22Rv1 (cell line): ENCODE data around the gene TRDMT1.

ENCODE experiments used
- ZFX ChIP-seq: fragments of 450-650 bp; IDR thresholded peaks from 2 replicates; pipeline ENCODE4 v1.6.1; 2017; ENCODE audit warnings: antibody characterized with exemption, borderline replicate concordance
- TF ChIP-seq, protein P1 (sequence below): fragments of 450-650 bp; IDR thresholded peaks from 2 replicates; pipeline ENCODE4 v1.5.1; 2017; ENCODE audit warnings: mild to moderate bottlenecking

- TF ChIP-seq, protein P1, sequence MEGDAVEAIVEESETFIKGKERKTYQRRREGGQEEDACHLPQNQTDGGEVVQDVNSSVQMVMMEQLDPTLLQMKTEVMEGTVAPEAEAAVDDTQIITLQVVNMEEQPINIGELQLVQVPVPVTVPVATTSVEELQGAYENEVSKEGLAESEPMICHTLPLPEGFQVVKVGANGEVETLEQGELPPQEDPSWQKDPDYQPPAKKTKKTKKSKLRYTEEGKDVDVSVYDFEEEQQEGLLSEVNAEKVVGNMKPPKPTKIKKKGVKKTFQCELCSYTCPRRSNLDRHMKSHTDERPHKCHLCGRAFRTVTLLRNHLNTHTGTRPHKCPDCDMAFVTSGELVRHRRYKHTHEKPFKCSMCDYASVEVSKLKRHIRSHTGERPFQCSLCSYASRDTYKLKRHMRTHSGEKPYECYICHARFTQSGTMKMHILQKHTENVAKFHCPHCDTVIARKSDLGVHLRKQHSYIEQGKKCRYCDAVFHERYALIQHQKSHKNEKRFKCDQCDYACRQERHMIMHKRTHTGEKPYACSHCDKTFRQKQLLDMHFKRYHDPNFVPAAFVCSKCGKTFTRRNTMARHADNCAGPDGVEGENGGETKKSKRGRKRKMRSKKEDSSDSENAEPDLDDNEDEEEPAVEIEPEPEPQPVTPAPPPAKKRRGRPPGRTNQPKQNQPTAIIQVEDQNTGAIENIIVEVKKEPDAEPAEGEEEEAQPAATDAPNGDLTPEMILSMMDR = no peak
- TF ChIP-seq ZFX = no peak
These were observed 88.1 kb downstream of the TRDMT1 start for GRCh38 chr10:17113346-17113745.
